ENCODE results near the gene HLA-B. TPM values are rescaled to one million over a fixed set of nuclear protein-coding genes. Genes with fewer than 3 reads are reported as not detected.
"Not testable (repeated sequence)": the region's sequence is repeated elsewhere in the genome, so short reads cannot be mapped to it uniquely, and the experiment has no call there.

Gene HLA-B
- total RNA-seq, 4 donors from 2014 or later: 193 to 1,414 (median 554) TPM

- no peaks in the 10 kb centered on the region for H3K9me3 ChIP-seq
- no peak for DNase-seq
- WGBS, 2 donors: 23 to 29% methylated on average over 4 of the region's 4 CpGs
- H3K4me3 ChIP-seq: peak overlapping the region; percentile 70 to 85 (median 79)
- H3K27me3 ChIP-seq: no peaks in the 10 kb centered on the region
- TF ChIP-seq POLR2A (IDR thresholded peaks at IDR 0.05) (peak in 2 of 4 donors; percentile 42 to 50), CTCF (IDR thresholded peaks at IDR 0.05) (no peak)
- intact Hi-C loops (cut with DNase I): no loop called here
- H3K36me3 ChIP-seq: no peaks in the 10 kb centered on the region
- peak overlapping the region; percentile 96 to 99 (median 99) for H3K27ac ChIP-seq
- H3K4me1 ChIP-seq: peaks cover 14 to 86% (median 41%) of the 10 kb centered on the region in 3 donors
These were observed 44.4 kb upstream of the HLA-B start for GRCh38 chr6:31401403-31401802.

- H3K4me3 ChIP-seq: peak overlapping the region; percentile 70 to 85 (median 79)
These were observed 43.7 kb upstream of the HLA-B start for GRCh38 chr6:31400467-31401289.

GRCh38 chr6:31399589-31400466 is 42.8 kb upstream of the HLA-B start:
- peaks cover 14 to 71% (median 41%) of the 10 kb centered on the region in 3 donors for H3K4me1 ChIP-seq
- DNase-seq: peak; percentile 29
- H3K27ac ChIP-seq: peak overlapping the region; percentile 96 to 99 (median 99)
- intact Hi-C loops (cut with DNase I): no loop called here
- TF ChIP-seq CTCF (IDR thresholded peaks at IDR 0.05) (peak; percentile 79 to 93 (median 88)), POLR2A (IDR thresholded peaks at IDR 0.05) (peak in 1 of 4 donors; percentile 62)
- WGBS, 2 donors: 0% methylated on average over 18 to 41 of the region's 57 CpGs
- peak overlapping the region; percentile 70 to 85 (median 79) for H3K4me3 ChIP-seq
- no peaks in the 10 kb centered on the region for H3K27me3 ChIP-seq
- no peaks in the 10 kb centered on the region for H3K9me3 ChIP-seq
- H3K36me3 ChIP-seq: no peaks in the 10 kb centered on the region

More at GRCh38 chr6:31400467-31401289, 43.7 kb upstream of the HLA-B start:
- no peaks in the 10 kb centered on the region for H3K27me3 ChIP-seq
- H3K9me3 ChIP-seq: no peaks in the 10 kb centered on the region
- peak in 1 of 4 donors; percentile 56 for TF ChIP-seq POLR2A (IDR thresholded peaks at IDR 0.05)
- TF ChIP-seq CTCF (IDR thresholded peaks at IDR 0.05): no peak
- H3K4me1 ChIP-seq: peaks cover 14 to 79% (median 41%) of the 10 kb centered on the region in 3 donors
- 1 to 2% methylated on average over 22 to 25 of the region's 30 CpGs for WGBS, 2 donors
- DNase-seq: no peak
- H3K27ac ChIP-seq: peak overlapping the region; percentile 96 to 99 (median 99)
- H3K36me3 ChIP-seq: no peaks in the 10 kb centered on the region
- intact Hi-C loops (cut with DNase I): no loop called here

GRCh38 chr6:31397901-31398525 is 41.0 kb upstream of the HLA-B start:
- H3K36me3 ChIP-seq: peaks cover 0 to 4% (median 0%) of the 10 kb centered on the region in 3 donors
- H3K9me3 ChIP-seq: no peaks in the 10 kb centered on the region
- no peak overlapping the region for H3K4me3 ChIP-seq
- WGBS, 2 donors: 62 to 66% methylated on average over 8 to 10 of the region's 10 CpGs
- no peak for TF ChIP-seq CTCF (IDR thresholded peaks at IDR 0.05)
- TF ChIP-seq POLR2A (IDR thresholded peaks at IDR 0.05): no peak
- H3K27me3 ChIP-seq: no peaks in the 10 kb centered on the region
- H3K4me1 ChIP-seq: peaks cover 4 to 53% (median 30%) of the 10 kb centered on the region in 3 donors
- no peak for DNase-seq
- intact Hi-C loops (cut with DNase I): loop anchor here (2.0 kb wide), 1 partner anchor 43 kb away; no protein-coding TSS in a partner anchor
- H3K27ac ChIP-seq: no peak overlapping the region

- H3K4me3 ChIP-seq, H3K36me3 ChIP-seq, DNase-seq, H3K27me3 ChIP-seq, H3K27ac ChIP-seq, H3K9me3 ChIP-seq: not testable (repeated sequence)
- H3K4me1 ChIP-seq: peaks cover 4 to 44% (median 21%) of the 10 kb centered on the region in 3 donors
- intact Hi-C loops (cut with DNase I): loop anchor here (2.0 kb wide), 1 partner anchor 44 kb away; no protein-coding TSS in a partner anchor
- WGBS, 2 donors: 27 to 33% methylated on average over 7 to 8 of the region's 8 CpGs
These were observed 40.1 kb upstream of the HLA-B start for GRCh38 chr6:31397153-31397499.
